Stromal cell of bone marrow (primary cell): Measurements from ENCODE around the gene GPR157.
"Not testable (repeated sequence)": the region's sequence is repeated elsewhere in the genome, so short reads cannot be mapped to it uniquely, and the experiment has no call there.

Experiments
- DNase-seq: peaks from one replicate; pipeline ENCODE4 v3.0.0-alpha.2; 2012; ENCODE audit warnings: low read depth

The GPR157 gene

GRCh38 chr1:9146156-9146555, 17.3 kb upstream of the GPR157 start:
- no peak for DNase-seq

GRCh38 chr1:9145714-9146113, 16.8 kb upstream of the GPR157 start:
- DNase-seq = no peak

DNA sequence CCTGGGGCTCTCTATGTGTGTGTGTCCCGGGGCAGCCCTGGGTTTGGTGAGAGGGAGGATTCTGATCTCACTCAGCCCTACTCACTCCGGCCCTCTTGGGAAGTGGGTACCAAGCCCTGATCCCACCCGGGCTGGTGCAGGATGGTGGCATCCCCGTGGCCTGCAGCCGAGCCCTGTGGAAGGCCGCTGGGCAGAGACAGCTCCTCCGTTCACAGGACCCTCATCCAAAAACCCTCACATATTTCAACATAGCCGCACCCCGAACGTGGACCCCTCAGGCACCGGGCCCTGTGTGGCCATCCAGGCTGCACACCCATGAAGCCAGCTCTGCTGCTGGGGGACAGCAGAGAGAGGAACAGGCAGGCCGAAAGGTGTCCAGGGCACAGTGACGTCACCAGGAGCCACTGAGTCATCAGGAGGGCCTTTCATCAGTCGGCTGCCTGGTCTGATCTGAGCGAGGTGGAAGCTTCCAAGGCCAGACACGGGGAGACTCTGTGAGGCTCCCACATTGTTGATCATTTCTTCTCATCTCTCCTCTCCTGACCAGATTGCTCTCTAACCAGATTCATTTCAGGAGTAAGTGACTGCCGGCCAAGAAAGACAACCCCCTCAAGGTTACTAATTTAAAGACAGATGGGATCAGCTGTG, 16.2 kb upstream of the GPR157 start:
- no peak for DNase-seq

DNA sequence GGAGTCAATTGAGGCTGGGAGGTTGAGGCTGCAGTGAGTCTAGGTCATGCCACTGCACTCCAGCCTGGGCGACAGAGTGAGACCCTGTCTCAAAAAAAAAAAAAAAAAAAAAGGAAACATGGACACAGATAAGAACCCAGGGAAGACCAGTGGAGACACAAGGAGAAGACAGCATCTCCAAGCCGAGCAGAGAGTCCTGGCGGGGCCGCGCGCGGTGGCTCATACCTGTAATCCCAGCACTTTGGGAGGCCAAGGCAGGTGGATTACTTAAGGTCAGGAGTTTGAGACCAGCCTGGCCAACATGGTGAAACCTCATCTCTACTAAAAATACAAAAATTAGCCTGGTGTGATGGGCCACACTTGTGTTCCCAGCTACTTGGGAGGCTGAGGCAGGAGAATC, 15.6 kb upstream of the GPR157 start:
- not testable (repeated sequence) for DNase-seq

GRCh38 chr1:9143250-9143649, 14.3 kb upstream of the GPR157 start:
- DNase-seq = peak; percentile 79

DNA sequence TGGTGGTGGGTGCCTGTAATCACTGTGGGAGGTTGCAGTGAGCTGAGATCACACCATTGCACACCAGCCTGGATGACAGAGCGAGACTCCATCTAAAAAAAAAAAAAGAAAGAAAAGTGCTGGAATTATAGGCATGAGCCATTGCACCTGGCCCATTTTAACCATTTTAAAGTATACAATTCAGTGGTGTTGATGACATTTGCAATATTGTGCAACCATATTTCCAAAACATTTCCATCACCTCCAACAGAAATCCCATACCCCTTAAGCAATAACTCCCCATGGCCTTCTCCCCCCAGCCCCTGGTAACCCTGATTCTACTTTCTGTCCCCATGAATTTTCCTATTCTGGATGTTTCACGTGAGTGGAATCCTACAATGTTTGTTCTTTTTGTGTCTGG, 11.0 kb upstream of the GPR157 start:
- DNase-seq = no peak

DNA sequence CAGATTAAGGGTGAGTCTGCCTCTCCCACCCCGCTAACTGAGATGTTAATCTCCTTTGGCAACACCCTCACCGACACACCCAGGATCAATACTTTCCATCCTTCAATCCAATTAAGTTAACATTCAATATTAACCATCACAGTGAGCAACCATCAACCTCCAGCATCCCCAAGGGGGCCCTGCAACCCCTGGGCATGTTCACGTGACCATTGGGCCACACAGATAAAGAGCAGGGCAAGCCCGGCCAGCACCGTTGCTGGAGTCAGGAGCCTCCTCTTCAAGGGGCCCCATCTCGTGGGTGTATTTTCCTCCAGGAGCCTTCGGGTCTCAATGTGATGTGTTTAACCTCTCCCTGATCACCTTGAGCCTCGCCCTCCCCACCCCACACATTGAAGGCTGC, 8.0 kb upstream of the GPR157 start:
- DNase-seq = no peak

DNA sequence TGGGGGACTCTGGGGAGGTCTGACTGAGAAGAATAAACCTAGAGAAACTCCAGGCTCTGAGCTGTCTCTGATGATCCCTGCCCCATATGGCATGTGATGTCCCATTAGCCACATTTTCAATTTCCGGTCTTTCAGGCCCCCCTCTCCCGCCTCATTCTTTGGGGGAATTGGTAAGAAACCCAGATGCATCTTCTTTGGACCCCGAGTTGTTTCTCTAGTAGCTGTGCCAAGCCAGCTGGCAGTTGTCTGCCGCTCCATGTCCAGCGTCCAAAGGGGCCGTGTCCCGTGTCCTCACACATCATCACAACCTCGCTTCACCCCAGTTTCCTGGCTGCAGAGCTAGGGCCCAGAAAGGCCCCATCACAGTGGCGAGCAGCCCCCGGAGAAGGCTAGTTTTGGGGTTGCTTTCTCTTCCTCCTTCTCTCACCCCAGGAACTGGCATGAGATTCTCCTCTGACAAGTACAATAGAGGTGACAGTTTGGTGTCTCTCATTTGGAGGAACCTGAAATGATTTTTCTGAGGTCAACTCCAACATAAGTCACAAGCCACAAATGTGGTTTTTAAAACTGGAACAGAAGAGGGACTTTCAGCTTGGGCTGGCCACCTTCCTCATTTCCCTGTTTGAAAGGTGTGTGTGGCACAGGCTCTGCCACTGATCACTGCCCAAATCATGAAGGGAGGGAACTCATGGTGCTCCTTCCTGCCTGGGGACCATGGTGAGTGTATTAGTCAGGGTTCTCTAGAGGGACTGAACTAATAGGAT, 6.4 kb upstream of the GPR157 start:
- DNase-seq = no peak

GRCh38 chr1:9133870-9134585, 5.1 kb upstream of the GPR157 start:
- no peak for DNase-seq

GRCh38 chr1:9129266-9130041, 552 bp upstream of the GPR157 start:
- no peak for DNase-seq

DNA sequence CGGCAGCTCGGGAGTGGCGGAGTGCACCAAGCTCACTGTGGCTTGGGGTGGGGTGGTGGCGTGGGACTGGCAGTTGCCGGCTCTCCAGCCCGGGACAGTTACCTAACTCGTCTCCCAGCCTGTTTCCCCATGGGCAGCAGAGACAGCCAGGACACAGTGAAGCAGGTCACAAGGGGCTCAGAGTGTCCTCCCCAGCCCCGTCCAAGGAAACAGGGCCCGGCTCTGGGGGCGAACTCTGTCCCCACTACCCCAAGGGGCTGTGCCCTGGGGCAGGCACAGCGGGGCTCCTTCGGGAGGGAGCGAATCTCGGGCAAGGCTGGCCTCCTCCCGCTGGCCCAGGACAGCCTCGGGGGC, 759 bp downstream of the GPR157 start:
- DNase-seq = no peak

GRCh38 chr1:9127395-9128165, 1.3 kb downstream of the GPR157 start:
- no peak for DNase-seq

DNA sequence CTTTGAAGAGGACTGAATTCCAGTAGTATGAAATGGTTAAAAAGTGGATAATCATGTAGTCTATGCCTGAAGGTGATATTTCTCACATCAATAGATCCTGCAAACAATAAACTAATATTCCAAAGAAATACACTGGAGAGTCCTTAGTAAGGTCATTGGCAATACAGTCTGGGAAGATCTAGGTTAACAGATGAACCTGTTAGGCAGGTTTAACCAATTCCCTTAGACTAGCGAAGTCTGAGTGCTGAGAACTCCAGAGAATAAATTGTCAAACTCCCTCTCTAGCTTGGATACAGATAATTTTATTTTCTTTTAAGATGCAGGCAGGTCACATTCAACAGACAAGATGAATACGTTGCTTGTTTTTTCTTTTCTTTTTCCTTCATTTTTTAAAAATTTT, 2.4 kb downstream of the GPR157 start:
- DNase-seq = no peak

DNA sequence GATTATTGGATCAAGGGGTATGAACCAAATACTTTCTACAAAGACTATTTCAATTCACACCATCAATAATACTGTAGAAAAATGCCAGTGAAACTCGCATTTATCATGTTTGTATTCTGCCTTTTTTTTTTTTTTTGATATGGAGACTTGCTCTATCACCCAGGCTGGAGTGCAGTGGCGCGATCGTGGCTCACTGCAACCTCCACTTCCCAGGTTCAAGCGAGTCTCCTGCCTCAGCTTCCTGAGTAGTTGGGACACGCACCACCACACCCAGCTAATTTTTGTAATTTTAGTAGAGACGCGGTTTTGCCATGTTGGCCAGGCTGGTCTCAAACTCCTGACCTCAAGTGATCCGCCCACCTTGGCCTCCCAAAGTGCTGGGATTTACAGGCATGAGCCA, 3.1 kb downstream of the GPR157 start:
- DNase-seq = not testable (repeated sequence)

DNA sequence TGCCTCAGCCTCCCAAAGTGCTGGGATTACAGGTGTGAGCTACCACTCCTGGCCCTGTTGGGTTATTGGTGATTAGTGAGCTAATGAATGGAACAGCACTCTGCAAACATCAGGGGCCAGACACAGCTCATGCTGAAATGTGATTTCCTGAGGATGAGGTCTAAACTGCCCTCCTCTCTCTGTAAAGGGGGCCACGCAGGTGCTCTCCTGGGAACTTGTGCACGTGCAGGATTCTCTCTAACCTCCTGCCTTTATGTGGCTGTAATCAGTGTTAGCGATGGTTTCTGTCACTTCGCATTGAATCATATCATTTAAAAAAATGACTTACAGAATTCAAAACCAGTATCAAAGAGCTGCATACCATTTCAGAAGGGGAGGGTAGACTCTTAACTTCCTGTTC, 3.6 kb downstream of the GPR157 start:
- no peak for DNase-seq

GRCh38 chr1:9124389-9124788, 4.5 kb downstream of the GPR157 start:
- DNase-seq = not testable (repeated sequence)

GRCh38 chr1:9123665-9124064, 5.2 kb downstream of the GPR157 start:
- not testable (repeated sequence) for DNase-seq

DNA sequence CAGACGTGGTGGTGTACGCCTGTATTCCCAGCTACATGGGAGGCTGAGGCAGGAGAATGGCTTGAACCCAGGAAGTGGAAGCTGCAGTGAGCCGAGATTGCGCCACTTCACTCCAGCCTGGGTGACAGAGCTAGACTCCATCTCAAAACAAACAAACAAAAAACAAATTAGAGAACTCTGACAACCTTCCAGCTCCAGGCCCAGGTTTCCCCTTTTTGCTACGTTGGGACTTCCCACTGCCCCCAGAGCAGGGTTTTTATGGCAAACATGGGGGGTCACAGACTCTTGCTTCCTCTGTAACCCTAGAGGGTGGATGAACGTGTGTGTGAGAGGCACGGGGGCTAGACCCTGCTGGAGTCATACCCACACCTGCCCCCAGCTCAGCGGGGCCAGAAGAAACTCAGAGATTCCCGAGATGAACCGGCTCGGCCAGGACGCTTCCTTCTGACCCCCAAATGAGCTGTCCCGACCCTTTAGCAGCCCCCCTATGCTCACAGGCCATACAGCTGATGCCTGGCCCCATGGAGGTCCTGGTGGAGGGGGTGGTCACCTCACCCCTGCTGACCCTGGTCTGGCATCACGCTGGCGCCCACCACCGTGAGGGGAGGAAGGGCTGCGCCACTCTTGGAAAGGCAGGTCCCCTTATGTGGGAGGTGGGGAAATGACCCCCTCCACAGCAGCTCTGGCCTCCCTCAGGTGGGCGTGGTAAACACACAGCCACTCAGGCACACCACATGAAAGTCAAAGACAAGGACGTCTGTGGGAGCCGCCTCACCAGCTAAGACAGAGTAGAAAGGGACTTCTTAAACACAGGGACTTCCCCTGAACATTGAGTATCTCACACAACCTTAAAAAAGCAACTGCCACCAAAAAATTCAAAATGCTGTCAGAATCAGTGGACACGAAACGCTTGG, 7.1 kb downstream of the GPR157 start:
- no peak for DNase-seq

DNA sequence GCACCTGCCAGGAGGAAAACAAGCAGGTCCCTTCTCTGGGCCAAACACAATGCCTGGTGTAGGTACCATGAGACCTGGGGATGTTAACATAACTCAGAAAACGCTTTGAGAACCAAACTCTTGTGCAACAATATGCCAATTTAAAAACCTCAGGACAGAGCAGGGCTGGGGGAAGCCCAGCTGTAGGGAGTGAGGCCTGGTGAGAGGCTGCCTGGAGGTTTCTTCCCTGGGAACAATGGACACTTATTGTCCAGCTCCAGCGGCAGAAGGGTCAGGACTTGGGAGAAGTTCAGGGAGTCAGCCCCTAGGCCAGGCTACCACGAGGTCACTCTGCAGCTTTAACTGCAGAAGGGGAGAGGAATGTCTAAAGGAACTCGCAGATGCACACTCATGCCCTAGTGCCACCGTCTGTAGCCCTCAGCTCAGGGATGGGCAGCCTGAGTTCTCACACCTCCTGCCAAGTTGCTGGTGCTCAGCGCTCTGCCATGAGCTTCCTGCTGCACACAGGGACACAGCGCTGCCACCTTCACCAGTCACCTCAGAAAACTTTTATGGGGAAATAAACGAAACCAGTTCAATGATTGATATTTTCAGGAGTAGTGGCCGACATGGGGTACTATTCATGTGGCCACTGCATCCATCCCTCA, 8.5 kb downstream of the GPR157 start:
- no peak for DNase-seq

DNA sequence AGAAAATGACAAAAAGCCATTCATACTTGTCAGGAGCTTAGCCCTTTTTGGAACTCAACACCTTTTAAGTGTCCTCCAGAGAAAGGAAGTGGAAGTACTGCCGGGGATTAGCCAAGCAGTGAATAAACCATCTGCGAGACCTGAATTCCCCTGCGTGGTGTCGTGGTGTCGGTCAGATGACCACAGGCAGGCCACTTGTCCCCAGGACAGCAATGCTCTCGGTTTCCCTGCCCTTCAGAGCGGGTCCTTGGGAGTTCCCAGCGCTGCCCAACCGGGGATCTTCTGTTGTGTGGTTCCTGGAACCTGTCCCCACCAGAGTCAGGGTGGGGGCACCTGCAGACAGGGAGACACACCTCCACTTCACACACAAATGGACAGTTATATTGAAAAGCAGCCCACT, 9.2 kb downstream of the GPR157 start:
- DNase-seq = no peak
